Measurements from ENCODE around the gene CDSN.

DNA sequence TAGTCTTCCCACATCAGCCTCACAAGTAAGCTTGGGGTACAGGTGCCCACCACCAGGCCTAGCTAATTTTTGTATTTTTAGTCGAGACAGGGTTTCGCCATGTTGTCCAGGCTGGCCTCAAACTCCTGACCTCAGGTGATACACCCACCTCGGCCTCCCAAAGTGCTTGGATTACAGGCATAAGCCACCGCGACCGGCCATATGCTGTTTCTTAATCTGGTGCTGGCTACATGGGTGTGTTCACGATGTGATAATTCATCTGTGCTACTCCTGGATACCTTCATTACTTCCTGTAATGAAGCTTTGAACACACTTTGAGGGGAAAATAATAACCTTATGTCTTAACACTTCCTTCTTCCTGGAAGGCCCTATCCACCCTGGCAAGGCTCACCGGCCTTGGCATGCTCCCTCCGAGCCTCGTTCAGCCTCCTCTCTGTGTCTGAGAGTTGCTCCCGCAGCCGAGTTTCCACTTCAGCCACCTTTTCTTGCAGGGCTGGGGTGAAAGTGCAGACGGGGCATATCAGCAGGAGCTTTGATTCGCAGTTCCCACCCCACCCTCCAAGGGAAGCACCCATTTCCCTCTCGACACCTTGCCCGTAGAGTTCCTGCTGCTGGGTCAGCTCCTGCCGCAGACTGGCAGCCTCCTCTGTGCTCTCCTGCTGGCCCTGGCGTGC lies 24.2 kb upstream of the CDSN start:
- TF ChIP-seq, protein P1, sequence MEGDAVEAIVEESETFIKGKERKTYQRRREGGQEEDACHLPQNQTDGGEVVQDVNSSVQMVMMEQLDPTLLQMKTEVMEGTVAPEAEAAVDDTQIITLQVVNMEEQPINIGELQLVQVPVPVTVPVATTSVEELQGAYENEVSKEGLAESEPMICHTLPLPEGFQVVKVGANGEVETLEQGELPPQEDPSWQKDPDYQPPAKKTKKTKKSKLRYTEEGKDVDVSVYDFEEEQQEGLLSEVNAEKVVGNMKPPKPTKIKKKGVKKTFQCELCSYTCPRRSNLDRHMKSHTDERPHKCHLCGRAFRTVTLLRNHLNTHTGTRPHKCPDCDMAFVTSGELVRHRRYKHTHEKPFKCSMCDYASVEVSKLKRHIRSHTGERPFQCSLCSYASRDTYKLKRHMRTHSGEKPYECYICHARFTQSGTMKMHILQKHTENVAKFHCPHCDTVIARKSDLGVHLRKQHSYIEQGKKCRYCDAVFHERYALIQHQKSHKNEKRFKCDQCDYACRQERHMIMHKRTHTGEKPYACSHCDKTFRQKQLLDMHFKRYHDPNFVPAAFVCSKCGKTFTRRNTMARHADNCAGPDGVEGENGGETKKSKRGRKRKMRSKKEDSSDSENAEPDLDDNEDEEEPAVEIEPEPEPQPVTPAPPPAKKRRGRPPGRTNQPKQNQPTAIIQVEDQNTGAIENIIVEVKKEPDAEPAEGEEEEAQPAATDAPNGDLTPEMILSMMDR (IDR thresholded peaks at IDR 0.05), result no peak
- TF ChIP-seq POLR2AphosphoS5 (IDR thresholded peaks at IDR 0.05; ENCODE audit: insufficient read depth in 1 of 2, low read depth in 1 of 2), result no peak
